GM18526 (cell line): ENCODE data around the gene SPHK2.

Experiments used
- POLR2A ChIP-seq: IDR thresholded peaks from 3 replicates; pipeline ENCODE4 v1.6.1; 2011; ENCODE audit not compliant: insufficient read length; ENCODE audit errors: extremely low read depth

Gene SPHK2

GRCh38 chr19:48616041-48616436 lies 3.3 kb upstream of the SPHK2 start:
- TF ChIP-seq POLR2A = no peak

GRCh38 chr19:48616491-48617056 lies 2.7 kb upstream of the SPHK2 start:
- no peak for TF ChIP-seq POLR2A

GRCh38 chr19:48617146-48617937 lies 2.0 kb upstream of the SPHK2 start:
- TF ChIP-seq POLR2A = no peak

GRCh38 chr19:48618278-48618915 lies 909 bp upstream of the SPHK2 start:
- TF ChIP-seq POLR2A = no peak

- no peak for TF ChIP-seq POLR2A
These were observed 633 bp downstream of the SPHK2 start for GRCh38 chr19:48619692-48620585.

- no peak for TF ChIP-seq POLR2A
These were observed 4.3 kb downstream of the SPHK2 start for GRCh38 chr19:48623556-48624066.

- no peak for TF ChIP-seq POLR2A
These were observed 4.8 kb downstream of the SPHK2 start for GRCh38 chr19:48624067-48624594.

- TF ChIP-seq POLR2A = no peak
These were observed 5.8 kb downstream of the SPHK2 start for GRCh38 chr19:48624791-48625723.

- TF ChIP-seq POLR2A = no peak
These were observed 6.6 kb downstream of the SPHK2 start for GRCh38 chr19:48625891-48626327.

GRCh38 chr19:48627201-48627864 lies 8.0 kb downstream of the SPHK2 start:
- no peak for TF ChIP-seq POLR2A

GRCh38 chr19:48627865-48628314 lies 8.6 kb downstream of the SPHK2 start:
- no peak for TF ChIP-seq POLR2A

- no peak for TF ChIP-seq POLR2A
These were observed 9.4 kb downstream of the SPHK2 start for GRCh38 chr19:48628486-48629296.
